Measurements from ENCODE around the gene NUP107.

DNA sequence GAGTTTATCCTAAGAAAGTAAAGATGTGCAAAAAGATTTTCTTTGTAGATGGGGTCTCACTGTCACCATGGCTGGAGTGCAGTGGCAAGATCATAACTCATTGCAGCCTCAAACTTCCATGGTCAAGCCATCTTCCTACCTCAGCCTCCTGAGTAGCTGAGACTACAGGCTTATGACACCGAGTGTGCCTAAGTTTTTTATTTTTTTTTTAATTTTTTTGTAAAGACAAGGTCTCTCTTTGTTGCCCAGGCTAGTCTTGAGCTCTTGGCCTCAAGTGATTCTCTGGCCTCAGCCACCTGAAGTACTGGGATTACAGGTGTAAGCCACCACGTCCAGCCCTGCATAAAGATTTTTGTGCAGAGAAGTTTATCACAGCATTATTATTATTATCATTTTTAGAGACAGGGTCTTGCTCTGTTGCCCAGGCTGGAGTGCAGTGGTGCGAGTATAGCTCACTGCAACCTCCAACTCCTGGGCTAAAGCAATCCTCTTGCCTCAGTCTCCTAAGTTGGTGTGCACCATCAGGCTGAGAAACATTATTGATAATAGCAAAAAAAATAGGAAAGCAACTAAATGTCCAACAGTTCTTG, 101.9 kb downstream of the NUP107 start:
- TF ChIP-seq, protein P1, sequence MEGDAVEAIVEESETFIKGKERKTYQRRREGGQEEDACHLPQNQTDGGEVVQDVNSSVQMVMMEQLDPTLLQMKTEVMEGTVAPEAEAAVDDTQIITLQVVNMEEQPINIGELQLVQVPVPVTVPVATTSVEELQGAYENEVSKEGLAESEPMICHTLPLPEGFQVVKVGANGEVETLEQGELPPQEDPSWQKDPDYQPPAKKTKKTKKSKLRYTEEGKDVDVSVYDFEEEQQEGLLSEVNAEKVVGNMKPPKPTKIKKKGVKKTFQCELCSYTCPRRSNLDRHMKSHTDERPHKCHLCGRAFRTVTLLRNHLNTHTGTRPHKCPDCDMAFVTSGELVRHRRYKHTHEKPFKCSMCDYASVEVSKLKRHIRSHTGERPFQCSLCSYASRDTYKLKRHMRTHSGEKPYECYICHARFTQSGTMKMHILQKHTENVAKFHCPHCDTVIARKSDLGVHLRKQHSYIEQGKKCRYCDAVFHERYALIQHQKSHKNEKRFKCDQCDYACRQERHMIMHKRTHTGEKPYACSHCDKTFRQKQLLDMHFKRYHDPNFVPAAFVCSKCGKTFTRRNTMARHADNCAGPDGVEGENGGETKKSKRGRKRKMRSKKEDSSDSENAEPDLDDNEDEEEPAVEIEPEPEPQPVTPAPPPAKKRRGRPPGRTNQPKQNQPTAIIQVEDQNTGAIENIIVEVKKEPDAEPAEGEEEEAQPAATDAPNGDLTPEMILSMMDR (IDR thresholded peaks at IDR 0.05), result no peak
- TF ChIP-seq CEBPB (IDR thresholded peaks at IDR 0.05), result no peak
- no peak for TF ChIP-seq POLR2A (IDR thresholded peaks at IDR 0.05; ENCODE audit: low read length)
- TF ChIP-seq TP53 (CRISPR knock-in tag; IDR thresholded peaks at IDR 0.05), result no peak
- TF ChIP-seq KDM1A (IDR thresholded peaks at IDR 0.05; ENCODE audit: low read depth), result no peak
- TF ChIP-seq HOXB5 (CRISPR knock-in tag; IDR thresholded peaks at IDR 0.05), result no peak
- TF ChIP-seq ZNF302 (CRISPR knock-in tag; IDR thresholded peaks at IDR 0.05), result no peak
- no peak for TF ChIP-seq BHLHE40 (IDR thresholded peaks at IDR 0.05; ENCODE audit: low read depth, low read length)
- TF ChIP-seq PBX3 (IDR thresholded peaks at IDR 0.05), result no peak
- no peak for TF ChIP-seq ESRRA (IDR thresholded peaks at IDR 0.05; ENCODE audit: borderline replicate concordance, low read length)
